ENCODE data around the gene PAM.

- TF ChIP-seq CTCF (IDR thresholded peaks at IDR 0.05) (no peak), EP300 (IDR thresholded peaks at IDR 0.05) (no peak), POLR2A (IDR thresholded peaks at IDR 0.05) (no peak)
Measured at GRCh38 chr5:102889033-102889432, 133.9 kb downstream of the PAM start.
